Stimulated activated CD4-positive, alpha-beta T cell treated with anti-CD3 and anti-CD28 coated beads, Interleukin-15, amount 100 ng/mL, for 48 hours (primary cell): ENCODE measurements around the gene SMIM35.
"Not testable (repeated sequence)": the region's sequence is repeated elsewhere in the genome, so short reads cannot be mapped to it uniquely, and the experiment has no call there.

Experiments
- DNase-seq, 2 donors: peaks; one replicate each; pipeline ENCODE4 v3.0.0-alpha.2; 2020; ENCODE audit warnings: low read depth in 2 of 2

Gene SMIM35

GRCh38 chr11:117984476-117984875, 102.3 kb downstream of the SMIM35 start:
- DNase-seq: no peak

- no peak for DNase-seq
Observed at GRCh38 chr11:117983163-117983475, 103.6 kb downstream of the SMIM35 start.

- DNase-seq: no peak
Observed at GRCh38 chr11:117980720-117981119, 106.0 kb downstream of the SMIM35 start.

- DNase-seq: no peak
Observed at GRCh38 chr11:117980280-117980679, 106.5 kb downstream of the SMIM35 start.

- no peak for DNase-seq
Observed at GRCh38 chr11:117979481-117980211, 107.1 kb downstream of the SMIM35 start.

GRCh38 chr11:117978991-117979390, 107.8 kb downstream of the SMIM35 start:
- DNase-seq: no peak

GRCh38 chr11:117978291-117978910, 108.4 kb downstream of the SMIM35 start:
- DNase-seq: not testable (repeated sequence)

GRCh38 chr11:117977612-117978264, 109.0 kb downstream of the SMIM35 start:
- DNase-seq: not testable (repeated sequence)

GRCh38 chr11:117977029-117977428, 109.7 kb downstream of the SMIM35 start:
- no peak for DNase-seq

GRCh38 chr11:117976445-117976844, 110.3 kb downstream of the SMIM35 start:
- no peak for DNase-seq

GRCh38 chr11:117973503-117973860, 113.3 kb downstream of the SMIM35 start:
- no peak for DNase-seq

GRCh38 chr11:117972629-117973502, 113.9 kb downstream of the SMIM35 start:
- no peak for DNase-seq

GRCh38 chr11:117972044-117972443, 114.7 kb downstream of the SMIM35 start:
- DNase-seq: no peak

- DNase-seq: no peak
Observed at GRCh38 chr11:117970400-117971024, 116.3 kb downstream of the SMIM35 start.

- DNase-seq: no peak
Observed at GRCh38 chr11:117969160-117969991, 117.4 kb downstream of the SMIM35 start.

GRCh38 chr11:117966908-117967307, 119.9 kb downstream of the SMIM35 start:
- no peak for DNase-seq

- no peak for DNase-seq
Observed at GRCh38 chr11:117962826-117963225, 123.9 kb downstream of the SMIM35 start.

- no peak for DNase-seq
Observed at GRCh38 chr11:117961896-117962295, 124.9 kb downstream of the SMIM35 start.

- DNase-seq: no peak
Observed at GRCh38 chr11:117960406-117960805, 126.4 kb downstream of the SMIM35 start.

- DNase-seq: no peak
Observed at GRCh38 chr11:117959438-117960149, 127.2 kb downstream of the SMIM35 start.
